ENCODE data around the gene CCDC122.

The CCDC122 gene

DNA sequence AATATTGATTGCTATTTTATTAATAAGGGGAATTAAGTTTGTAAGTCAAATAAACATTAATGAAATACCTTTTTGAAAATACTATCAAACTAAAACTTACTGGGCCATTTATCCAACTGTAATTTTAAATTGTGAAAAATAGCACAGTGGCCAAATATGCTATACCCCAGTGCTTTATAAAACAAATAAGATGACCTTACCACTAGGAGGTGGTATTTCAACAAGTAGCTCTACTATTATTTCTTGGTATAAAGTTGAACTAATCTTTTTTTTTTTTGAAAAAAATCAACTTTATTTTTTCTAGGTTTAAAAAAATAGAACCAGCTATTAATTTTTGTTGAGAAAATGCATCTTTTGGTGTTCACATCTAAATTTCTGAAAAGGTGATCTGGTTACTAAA, 14.9 kb upstream of the CCDC122 start:
- H3K4ac ChIP-seq (ENCODE audit: low read depth, low read length): no peak overlapping the region
- no peak overlapping the region for H3K14ac ChIP-seq (ENCODE audit: low read length)
- H3K18ac ChIP-seq (ENCODE audit: low read length): no peak overlapping the region
- no peak overlapping the region for H4K91ac ChIP-seq (ENCODE audit: low read depth, low read length)
- no peak overlapping the region for H3K4me3 ChIP-seq (ENCODE audit: low read depth, low read length)
- H3K27me3 ChIP-seq (ENCODE audit: insufficient read depth, low read length): no peaks in the 10 kb centered on the region
- no peak overlapping the region for H2AFZ ChIP-seq (ENCODE audit: insufficient read depth, low read length, poor library complexity)
- no peak for DNase-seq
- H3K4me2 ChIP-seq (ENCODE audit: low read length): no peak overlapping the region
- H2BK5ac ChIP-seq (ENCODE audit: low read depth, low read length, poor library complexity): no peak overlapping the region
- H2BK12ac ChIP-seq (ENCODE audit: low read length): no peak overlapping the region
- H3K9me3 ChIP-seq (ENCODE audit: insufficient read depth, low read depth, low read length): no peaks in the 10 kb centered on the region
- no peaks in the 10 kb centered on the region for H3K36me3 ChIP-seq (ENCODE audit: control insufficient read depth in 1 of 2, insufficient read depth in 2 of 2, low read length in 2 of 2)
- no peak overlapping the region for H4K12ac ChIP-seq (ENCODE audit: low read depth, low read length)
- H3K27ac ChIP-seq (ENCODE audit: low read depth, low read length): no peak overlapping the region
- H3K4me1 ChIP-seq (ENCODE audit: control insufficient read depth in 1 of 2, insufficient read depth in 2 of 2, low read length in 2 of 2): no peaks in the 10 kb centered on the region
- no peak overlapping the region for H2BK120ac ChIP-seq (ENCODE audit: insufficient read depth, low read length, poor library complexity)
- no peak overlapping the region for H4K8ac ChIP-seq (ENCODE audit: low read depth, low read length)
- no peak overlapping the region for H3K23ac ChIP-seq (ENCODE audit: low read length)
- no peaks in the 10 kb centered on the region for H3K79me1 ChIP-seq (ENCODE audit: low read length)
- no peak overlapping the region for H2AK5ac ChIP-seq (ENCODE audit: low read length)
- H3K79me2 ChIP-seq (ENCODE audit: control insufficient read depth, insufficient read depth, low read length, poor library complexity): no peaks in the 10 kb centered on the region
- no peak overlapping the region for H3K9ac ChIP-seq (ENCODE audit: low read length)

DNA sequence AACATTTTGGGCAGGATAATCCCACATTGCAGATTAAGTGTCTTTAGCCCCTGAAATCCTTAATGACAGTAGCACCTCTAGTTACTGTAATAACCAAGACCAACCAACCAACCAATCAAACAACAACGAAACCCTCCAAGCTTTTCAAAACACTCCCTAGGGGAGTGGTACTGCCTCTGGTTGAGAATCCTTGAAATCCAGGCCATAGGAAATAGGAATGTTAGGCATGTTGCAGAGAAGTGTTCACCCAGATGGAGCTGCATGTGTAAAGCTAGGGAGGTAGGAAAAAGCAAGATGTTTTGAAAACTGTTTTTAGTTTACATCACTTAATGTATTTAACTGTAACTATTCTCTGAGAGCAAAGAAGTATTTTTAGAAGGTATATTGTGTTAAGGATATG, 4.7 kb upstream of the CCDC122 start:
- H2BK120ac ChIP-seq (ENCODE audit: insufficient read depth, low read length, poor library complexity): no peak overlapping the region
- no peak overlapping the region for H2BK12ac ChIP-seq (ENCODE audit: low read length)
- no peak overlapping the region for H3K23ac ChIP-seq (ENCODE audit: low read length)
- H2AK5ac ChIP-seq (ENCODE audit: low read length): no peak overlapping the region
- no peaks in the 10 kb centered on the region for H3K9me3 ChIP-seq (ENCODE audit: insufficient read depth, low read depth, low read length)
- H3K79me2 ChIP-seq (ENCODE audit: control insufficient read depth, insufficient read depth, low read length, poor library complexity): peaks cover 7% of the 10 kb centered on the region
- 100% methylated on average over 1 of the region's 1 CpG for WGBS (ENCODE audit: extremely low coverage, insufficient coverage, insufficient read length)
- H3K9ac ChIP-seq (ENCODE audit: low read length): no peak overlapping the region
- H4K12ac ChIP-seq (ENCODE audit: low read depth, low read length): no peak overlapping the region
- no peak overlapping the region for H2AFZ ChIP-seq (ENCODE audit: insufficient read depth, low read length, poor library complexity)
- H3K36me3 ChIP-seq (ENCODE audit: control insufficient read depth in 1 of 2, insufficient read depth in 2 of 2, low read length in 2 of 2): no peaks in the 10 kb centered on the region
- H2BK5ac ChIP-seq (ENCODE audit: low read depth, low read length, poor library complexity): no peak overlapping the region
- H3K27me3 ChIP-seq (ENCODE audit: insufficient read depth, low read length): no peaks in the 10 kb centered on the region
- DNase-seq: peak in 1 of 2 donors; percentile 38
- H3K4me1 ChIP-seq (ENCODE audit: control insufficient read depth in 1 of 2, insufficient read depth in 2 of 2, low read length in 2 of 2): peaks cover 5 to 6% of the 10 kb centered on the region in 2 experiments
- no peak overlapping the region for H3K4me2 ChIP-seq (ENCODE audit: low read length)
- H3K79me1 ChIP-seq (ENCODE audit: low read length): peaks cover 8% of the 10 kb centered on the region
- H3K27ac ChIP-seq (ENCODE audit: low read depth, low read length): no peak overlapping the region
- H4K8ac ChIP-seq (ENCODE audit: low read depth, low read length): no peak overlapping the region
- H3K4ac ChIP-seq (ENCODE audit: low read depth, low read length): no peak overlapping the region
- H3K18ac ChIP-seq (ENCODE audit: low read length): no peak overlapping the region
- H4K91ac ChIP-seq (ENCODE audit: low read depth, low read length): no peak overlapping the region
- H3K4me3 ChIP-seq (ENCODE audit: low read depth, low read length): no peak overlapping the region
- no peak overlapping the region for H3K14ac ChIP-seq (ENCODE audit: low read length)

DNA sequence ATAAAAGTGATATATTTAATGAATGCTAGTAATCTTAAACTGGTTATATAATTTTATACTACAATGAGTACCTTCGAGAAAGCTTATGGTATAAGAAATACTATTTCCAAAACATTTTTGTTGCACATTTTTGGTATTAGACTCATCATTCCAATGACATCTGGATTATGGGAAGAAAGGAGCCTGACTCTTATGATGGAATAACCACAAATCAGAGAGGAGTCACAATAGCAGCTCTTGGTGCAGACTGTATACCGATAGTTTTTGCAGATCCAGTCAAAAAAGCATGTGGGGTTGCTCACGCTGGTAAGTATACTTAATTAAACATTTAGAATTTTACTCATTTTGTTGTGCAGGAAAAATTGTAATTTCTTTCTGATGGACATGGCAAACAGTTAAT, 4.1 kb upstream of the CCDC122 start:
- no peaks in the 10 kb centered on the region for H3K27me3 ChIP-seq (ENCODE audit: insufficient read depth, low read length)
- H2BK120ac ChIP-seq (ENCODE audit: insufficient read depth, low read length, poor library complexity): no peak overlapping the region
- no peak overlapping the region for H4K8ac ChIP-seq (ENCODE audit: low read depth, low read length)
- no peak overlapping the region for H3K14ac ChIP-seq (ENCODE audit: low read length)
- no peak overlapping the region for H3K18ac ChIP-seq (ENCODE audit: low read length)
- DNase-seq: no peak
- no peaks in the 10 kb centered on the region for H3K36me3 ChIP-seq (ENCODE audit: control insufficient read depth in 1 of 2, insufficient read depth in 2 of 2, low read length in 2 of 2)
- peaks cover 5 to 6% of the 10 kb centered on the region in 2 experiments for H3K4me1 ChIP-seq (ENCODE audit: control insufficient read depth in 1 of 2, insufficient read depth in 2 of 2, low read length in 2 of 2)
- H2BK5ac ChIP-seq (ENCODE audit: low read depth, low read length, poor library complexity): no peak overlapping the region
- no peak overlapping the region for H3K4ac ChIP-seq (ENCODE audit: low read depth, low read length)
- H2AK5ac ChIP-seq (ENCODE audit: low read length): no peak overlapping the region
- no peak overlapping the region for H3K27ac ChIP-seq (ENCODE audit: low read depth, low read length)
- no peaks in the 10 kb centered on the region for H3K9me3 ChIP-seq (ENCODE audit: insufficient read depth, low read depth, low read length)
- H2BK12ac ChIP-seq (ENCODE audit: low read length): no peak overlapping the region
- H3K4me3 ChIP-seq (ENCODE audit: low read depth, low read length): no peak overlapping the region
- no CpG with 5 or more reads among the region's 3 CpGs for WGBS (ENCODE audit: extremely low coverage, insufficient coverage, insufficient read length)
- H3K79me1 ChIP-seq (ENCODE audit: low read length): peaks cover 14% of the 10 kb centered on the region
- no peak overlapping the region for H2AFZ ChIP-seq (ENCODE audit: insufficient read depth, low read length, poor library complexity)
- H4K91ac ChIP-seq (ENCODE audit: low read depth, low read length): no peak overlapping the region
- H3K79me2 ChIP-seq (ENCODE audit: control insufficient read depth, insufficient read depth, low read length, poor library complexity): peaks cover 10% of the 10 kb centered on the region
- H3K4me2 ChIP-seq (ENCODE audit: low read length): no peak overlapping the region
- H4K12ac ChIP-seq (ENCODE audit: low read depth, low read length): no peak overlapping the region
- H3K23ac ChIP-seq (ENCODE audit: low read length): no peak overlapping the region
- H3K9ac ChIP-seq (ENCODE audit: low read length): no peak overlapping the region

DNA sequence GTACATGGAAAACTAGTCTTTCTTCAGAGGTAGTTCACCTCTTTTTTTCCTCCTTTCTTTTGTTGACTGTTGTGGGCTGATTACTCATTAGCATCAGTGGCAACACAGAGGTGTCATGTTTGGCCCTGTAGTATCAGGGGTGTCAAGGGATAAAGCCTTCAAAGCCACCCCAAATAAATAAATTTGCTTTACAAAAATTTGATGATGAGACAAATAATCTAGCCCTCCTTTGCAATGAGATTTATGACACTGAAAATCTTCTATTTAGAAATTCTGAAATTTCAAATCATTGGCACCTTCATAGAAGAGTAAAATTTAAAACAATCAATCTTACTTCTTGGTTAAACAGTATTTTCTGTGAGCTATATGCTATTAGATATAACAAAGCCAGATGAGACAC, 2.0 kb upstream of the CCDC122 start:
- Histone ChIP-seq H3K23ac (ENCODE audit: low read length) (no peak overlapping the region), H4K12ac (ENCODE audit: low read depth, low read length) (no peak overlapping the region), H3K18ac (ENCODE audit: low read length) (no peak overlapping the region), H3K4me3 (ENCODE audit: low read depth, low read length) (no peak overlapping the region), H2AK5ac (ENCODE audit: low read length) (no peak overlapping the region), H2BK12ac (ENCODE audit: low read length) (no peak overlapping the region), H2BK120ac (ENCODE audit: insufficient read depth, low read length, poor library complexity) (no peak overlapping the region), H3K9me3 (ENCODE audit: insufficient read depth, low read depth, low read length) (no peaks in the 10 kb centered on the region), H3K79me1 (ENCODE audit: low read length) (peaks cover 15% of the 10 kb centered on the region), H3K36me3 (ENCODE audit: control insufficient read depth in 1 of 2, insufficient read depth in 2 of 2, low read length in 2 of 2) (no peaks in the 10 kb centered on the region), H2BK5ac (ENCODE audit: low read depth, low read length, poor library complexity) (no peak overlapping the region), H3K79me2 (ENCODE audit: control insufficient read depth, insufficient read depth, low read length, poor library complexity) (peaks cover 10% of the 10 kb centered on the region), H3K27ac (ENCODE audit: low read depth, low read length) (no peak overlapping the region), H2AFZ (ENCODE audit: insufficient read depth, low read length, poor library complexity) (no peak overlapping the region), H3K4ac (ENCODE audit: low read depth, low read length) (no peak overlapping the region), H4K91ac (ENCODE audit: low read depth, low read length) (no peak overlapping the region), H3K14ac (ENCODE audit: low read length) (no peak overlapping the region), H3K4me1 (ENCODE audit: control insufficient read depth in 1 of 2, insufficient read depth in 2 of 2, low read length in 2 of 2) (peaks cover 5 to 6% of the 10 kb centered on the region in 2 experiments), H4K8ac (ENCODE audit: low read depth, low read length) (no peak overlapping the region), H3K4me2 (ENCODE audit: low read length) (no peak overlapping the region), H3K9ac (ENCODE audit: low read length) (no peak overlapping the region), H3K27me3 (ENCODE audit: insufficient read depth, low read length) (no peaks in the 10 kb centered on the region)
- DNase-seq: no peak

DNA sequence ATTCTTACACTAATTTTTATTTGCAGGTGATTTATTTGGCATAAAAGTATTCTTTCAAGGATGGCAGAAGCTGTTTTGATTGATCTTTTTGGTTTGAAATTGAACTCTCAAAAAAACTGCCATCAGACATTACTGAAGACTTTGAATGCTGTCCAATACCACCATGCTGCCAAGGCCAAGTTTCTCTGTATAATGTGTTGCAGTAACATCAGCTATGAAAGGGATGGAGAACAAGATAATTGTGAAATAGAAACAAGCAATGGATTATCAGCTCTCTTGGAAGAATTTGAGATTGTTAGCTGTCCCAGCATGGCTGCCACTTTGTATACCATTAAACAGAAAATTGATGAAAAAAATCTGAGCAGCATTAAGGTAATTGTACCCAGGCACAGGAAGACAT, 1.4 kb upstream of the CCDC122 start:
- H2AK5ac ChIP-seq (ENCODE audit: low read length): no peak overlapping the region
- no peak overlapping the region for H3K4ac ChIP-seq (ENCODE audit: low read depth, low read length)
- H3K36me3 ChIP-seq (ENCODE audit: control insufficient read depth in 1 of 2, insufficient read depth in 2 of 2, low read length in 2 of 2): no peaks in the 10 kb centered on the region
- H2BK12ac ChIP-seq (ENCODE audit: low read length): no peak overlapping the region
- peaks cover 10% of the 10 kb centered on the region for H3K79me2 ChIP-seq (ENCODE audit: control insufficient read depth, insufficient read depth, low read length, poor library complexity)
- peaks cover 15% of the 10 kb centered on the region for H3K79me1 ChIP-seq (ENCODE audit: low read length)
- no peaks in the 10 kb centered on the region for H3K27me3 ChIP-seq (ENCODE audit: insufficient read depth, low read length)
- no peaks in the 10 kb centered on the region for H3K9me3 ChIP-seq (ENCODE audit: insufficient read depth, low read depth, low read length)
- H3K14ac ChIP-seq (ENCODE audit: low read length): no peak overlapping the region
- no peak overlapping the region for H2AFZ ChIP-seq (ENCODE audit: insufficient read depth, low read length, poor library complexity)
- H2BK5ac ChIP-seq (ENCODE audit: low read depth, low read length, poor library complexity): no peak overlapping the region
- H2BK120ac ChIP-seq (ENCODE audit: insufficient read depth, low read length, poor library complexity): no peak overlapping the region
- no peak overlapping the region for H3K18ac ChIP-seq (ENCODE audit: low read length)
- DNase-seq: no peak
- no peak overlapping the region for H3K9ac ChIP-seq (ENCODE audit: low read length)
- H3K27ac ChIP-seq (ENCODE audit: low read depth, low read length): no peak overlapping the region
- no peak overlapping the region for H3K4me3 ChIP-seq (ENCODE audit: low read depth, low read length)
- no peak overlapping the region for H4K91ac ChIP-seq (ENCODE audit: low read depth, low read length)
- no peak overlapping the region for H3K4me2 ChIP-seq (ENCODE audit: low read length)
- H4K8ac ChIP-seq (ENCODE audit: low read depth, low read length): no peak overlapping the region
- H3K4me1 ChIP-seq (ENCODE audit: control insufficient read depth in 1 of 2, insufficient read depth in 2 of 2, low read length in 2 of 2): peaks cover 5 to 6% of the 10 kb centered on the region in 2 experiments
- no peak overlapping the region for H3K23ac ChIP-seq (ENCODE audit: low read length)
- H4K12ac ChIP-seq (ENCODE audit: low read depth, low read length): no peak overlapping the region

Measured in trophoblast cell (in vitro differentiated cells and primary cell).